Measurements from ENCODE around the gene PHKA2.

Gene PHKA2

GRCh38 chrX:18892899-18893298, 91.0 kb downstream of the PHKA2 start:
- intact Hi-C loops (cut with DNase I): loop anchor here (10.0 kb wide), 1 partner anchor 468 kb away; the partner anchor contains the start of gene CDKL5
- DNase-seq: peak in 1 of 10 donors; percentile 74

- DNase-seq: peak in 3 of 10 donors; percentile 39 to 60 (median 58)
- intact Hi-C loops (cut with DNase I): loop anchor here (10.0 kb wide), 1 partner anchor 467 kb away; the partner anchor contains the start of gene CDKL5
Observed at GRCh38 chrX:18891548-18891945, 92.4 kb downstream of the PHKA2 start.

- peak in 3 of 10 donors; percentile 73 to 83 (median 77) for DNase-seq
- intact Hi-C loops (cut with DNase I): loop anchor here (10.0 kb wide), 1 partner anchor 466 kb away; the partner anchor contains the start of gene CDKL5
Observed at GRCh38 chrX:18890724-18891547, 93.0 kb downstream of the PHKA2 start.

GRCh38 chrX:18890049-18890381, 93.9 kb downstream of the PHKA2 start:
- peak in 1 of 10 donors; percentile 45 for DNase-seq
- intact Hi-C loops (cut with DNase I): loop anchor here (10.0 kb wide), 1 partner anchor 465 kb away; the partner anchor contains the start of gene CDKL5

- intact Hi-C loops (cut with DNase I): loop anchor here (10.0 kb wide), 1 partner anchor 465 kb away; the partner anchor contains the start of gene CDKL5
- DNase-seq: peak in 3 of 10 donors; percentile 33 to 72 (median 55)
Observed at GRCh38 chrX:18889346-18890048, 94.4 kb downstream of the PHKA2 start.

GRCh38 chrX:18888281-18888680, 95.6 kb downstream of the PHKA2 start:
- peak in 2 of 10 donors; percentile 31 to 35 for DNase-seq
- intact Hi-C loops (cut with DNase I): no loop called here

- peak in 1 of 10 donors; percentile 46 for DNase-seq
- intact Hi-C loops (cut with DNase I): no loop called here
Observed at GRCh38 chrX:18887825-18888212, 96.1 kb downstream of the PHKA2 start.

GRCh38 chrX:18887177-18887824, 96.6 kb downstream of the PHKA2 start:
- intact Hi-C loops (cut with DNase I): no loop called here

GRCh38 chrX:18886344-18887161, 97.4 kb downstream of the PHKA2 start:
- intact Hi-C loops (cut with DNase I): no loop called here
- peak in 7 of 10 donors; percentile 37 to 93 (median 57) for DNase-seq

More at GRCh38 chrX:18887177-18887824, 96.6 kb downstream of the PHKA2 start:
- DNase-seq: peak in 2 of 10 donors; percentile 71 to 77

GRCh38 chrX:18886005-18886343, 97.9 kb downstream of the PHKA2 start:
- intact Hi-C loops (cut with DNase I): no loop called here
- DNase-seq: no peak

GRCh38 chrX:18885328-18886004, 98.4 kb downstream of the PHKA2 start:
- DNase-seq: peak in 2 of 10 donors; percentile 40 to 63
- intact Hi-C loops (cut with DNase I): no loop called here

- intact Hi-C loops (cut with DNase I): no loop called here
- DNase-seq: peak in 2 of 10 donors; percentile 57 to 59
Observed at GRCh38 chrX:18884916-18885315, 99.0 kb downstream of the PHKA2 start.

- peak in 2 of 10 donors; percentile 38 to 69 for DNase-seq
- intact Hi-C loops (cut with DNase I): no loop called here
Observed at GRCh38 chrX:18883961-18884765, 99.8 kb downstream of the PHKA2 start.

GRCh38 chrX:18883234-18883960, 100.5 kb downstream of the PHKA2 start:
- peak in 2 of 10 donors; percentile 49 to 55 for DNase-seq
- intact Hi-C loops (cut with DNase I): no loop called here

- intact Hi-C loops (cut with DNase I): no loop called here
- peak in 1 of 10 donors; percentile 51 for DNase-seq
Observed at GRCh38 chrX:18879144-18879543, 104.8 kb downstream of the PHKA2 start.

- intact Hi-C loops (cut with DNase I): no loop called here
- no peak for DNase-seq
Observed at GRCh38 chrX:18877469-18877868, 106.4 kb downstream of the PHKA2 start.

GRCh38 chrX:18875256-18875878, 108.5 kb downstream of the PHKA2 start:
- DNase-seq: peak in 1 of 10 donors; percentile 75
- intact Hi-C loops (cut with DNase I): no loop called here

Data from posterior cingulate gyrus (tissue), 11 donors.